Measurements from ENCODE around the gene DDX49. TPM values are rescaled to one million over a fixed set of nuclear protein-coding genes. Genes with fewer than 3 reads are reported as not detected.

Gene DDX49
- total and polyA plus RNA-seq, 2 of the 4 experiments (the other 2 are of a cell fraction) = 50.9 to 52.1 TPM

GRCh38 chr19:18941628-18942354 is 22.3 kb downstream of the DDX49 start:
- TF ChIP-seq, protein P1, sequence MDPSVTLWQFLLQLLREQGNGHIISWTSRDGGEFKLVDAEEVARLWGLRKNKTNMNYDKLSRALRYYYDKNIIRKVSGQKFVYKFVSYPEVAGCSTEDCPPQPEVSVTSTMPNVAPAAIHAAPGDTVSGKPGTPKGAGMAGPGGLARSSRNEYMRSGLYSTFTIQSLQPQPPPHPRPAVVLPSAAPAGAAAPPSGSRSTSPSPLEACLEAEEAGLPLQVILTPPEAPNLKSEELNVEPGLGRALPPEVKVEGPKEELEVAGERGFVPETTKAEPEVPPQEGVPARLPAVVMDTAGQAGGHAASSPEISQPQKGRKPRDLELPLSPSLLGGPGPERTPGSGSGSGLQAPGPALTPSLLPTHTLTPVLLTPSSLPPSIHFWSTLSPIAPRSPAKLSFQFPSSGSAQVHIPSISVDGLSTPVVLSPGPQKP (IDR thresholded peaks at IDR 0.05; ENCODE audit: borderline replicate concordance, low read depth, low read length) = no peak
- TF ChIP-seq SMC3 (IDR thresholded peaks at IDR 0.05; ENCODE audit: low read depth, low read length) (no peak), FOS (IDR thresholded peaks at IDR 0.05; ENCODE audit: low read depth, low read length) (no peak), NFE2L2 (IDR thresholded peaks at IDR 0.05; ENCODE audit: low read depth, low read length) (no peak), RAD21 (IDR thresholded peaks at IDR 0.05; ENCODE audit: low read length) (no peak), CEBPB (IDR thresholded peaks at IDR 0.05; ENCODE audit: low read depth, low read length) (no peak), RCOR1 (IDR thresholded peaks at IDR 0.05; ENCODE audit: insufficient replicate concordance, low read length) (no peak), MAFK (IDR thresholded peaks at IDR 0.05; ENCODE audit: low read depth, low read length) (no peak), BHLHE40 (IDR thresholded peaks at IDR 0.05; ENCODE audit: low read depth, low read length) (no peak), MAZ (IDR thresholded peaks at IDR 0.05; ENCODE audit: borderline replicate concordance, low read depth, low read length) (no peak), POLR2A (IDR thresholded peaks at IDR 0.05; ENCODE audit: low read depth, low read length) (no peak), RFX5 (IDR thresholded peaks at IDR 0.05; ENCODE audit: low read depth, low read length) (no peak)
- TF ChIP-seq, protein P2, sequence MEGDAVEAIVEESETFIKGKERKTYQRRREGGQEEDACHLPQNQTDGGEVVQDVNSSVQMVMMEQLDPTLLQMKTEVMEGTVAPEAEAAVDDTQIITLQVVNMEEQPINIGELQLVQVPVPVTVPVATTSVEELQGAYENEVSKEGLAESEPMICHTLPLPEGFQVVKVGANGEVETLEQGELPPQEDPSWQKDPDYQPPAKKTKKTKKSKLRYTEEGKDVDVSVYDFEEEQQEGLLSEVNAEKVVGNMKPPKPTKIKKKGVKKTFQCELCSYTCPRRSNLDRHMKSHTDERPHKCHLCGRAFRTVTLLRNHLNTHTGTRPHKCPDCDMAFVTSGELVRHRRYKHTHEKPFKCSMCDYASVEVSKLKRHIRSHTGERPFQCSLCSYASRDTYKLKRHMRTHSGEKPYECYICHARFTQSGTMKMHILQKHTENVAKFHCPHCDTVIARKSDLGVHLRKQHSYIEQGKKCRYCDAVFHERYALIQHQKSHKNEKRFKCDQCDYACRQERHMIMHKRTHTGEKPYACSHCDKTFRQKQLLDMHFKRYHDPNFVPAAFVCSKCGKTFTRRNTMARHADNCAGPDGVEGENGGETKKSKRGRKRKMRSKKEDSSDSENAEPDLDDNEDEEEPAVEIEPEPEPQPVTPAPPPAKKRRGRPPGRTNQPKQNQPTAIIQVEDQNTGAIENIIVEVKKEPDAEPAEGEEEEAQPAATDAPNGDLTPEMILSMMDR (conservative IDR thresholded peaks at IDR 0.05; ENCODE audit: low read depth, low read length) = no peak
- Histone ChIP-seq H4K91ac (ENCODE audit: insufficient read depth, low read depth, low read length) (peak overlapping the region; percentile 17), H3K27me3 (ENCODE audit: control insufficient read depth, insufficient read depth, low read length) (no peaks in the 10 kb centered on the region), H2BK20ac (ENCODE audit: low read depth, low read length) (0 out of 2 replicates have a peak overlapping the region, but pooled peaks have one; percentile 26), H3K36me3 (ENCODE audit: control insufficient read depth, insufficient read depth, low read length) (peaks cover 20% of the 10 kb centered on the region), H3K27ac (ENCODE audit: insufficient read depth, low read length) (peak overlapping the region; percentile 27; the same call in 1 of the 2 replicates), H3K9me3 (ENCODE audit: control insufficient read depth, insufficient read depth, low read length) (no peaks in the 10 kb centered on the region), H3K79me1 (ENCODE audit: low read depth in 1 of 2, low read length in 2 of 2) (peaks cover 11 to 43% of the 10 kb centered on the region in 2 experiments), H3K4me2 (ENCODE audit: low read depth, low read length) (peak overlapping the region; percentile 82), H3K9me1 (ENCODE audit: insufficient read depth, low read length) (peaks cover 10% of the 10 kb centered on the region), H4K5ac (ENCODE audit: low read depth, low read length) (peak overlapping the region; percentile 87), H2BK120ac (ENCODE audit: low read depth, low read length) (peak overlapping the region; percentile 69; the same call in 1 of the 2 replicates), H2AK9ac (replicated peaks; ENCODE audit: low read depth, low read length, poor library complexity) (peak overlapping the region; percentile 77), H2AK5ac (ENCODE audit: low read depth, low read length) (peak overlapping the region; percentile 94), H2BK15ac (ENCODE audit: low read depth, low read length) (peak overlapping the region; percentile 44; the same call in 1 of the 3 replicates), H4K8ac (ENCODE audit: low read depth in 2 of 2, low read length in 2 of 2) (peak overlapping the region; percentile 51 to 94), H3K4ac (ENCODE audit: low read depth, low read length) (peak overlapping the region; percentile 94), H4K20me1 (ENCODE audit: insufficient read depth, low read length) (peaks cover 16% of the 10 kb centered on the region; the same call in 1 of the 2 replicates), H3K9ac (ENCODE audit: low read depth, low read length) (peak overlapping the region; percentile 56), H3K4me3 (ENCODE audit: insufficient read depth, low read depth, low read length) (peak overlapping the region; percentile 16), H2AFZ (replicated peaks; ENCODE audit: low read length, poor library complexity) (peak overlapping the region; percentile 89), H3K4me1 (ENCODE audit: control insufficient read depth, insufficient read depth, low read length) (peaks cover 6% of the 10 kb centered on the region), H3K14ac (replicated peaks; ENCODE audit: low read depth, low read length) (peak overlapping the region; percentile 81), H2BK5ac (ENCODE audit: low read depth, low read length, poor library complexity, severe bottlenecking) (no peak overlapping the region), H3K23ac (ENCODE audit: low read depth, low read length) (peak overlapping the region; percentile 53; the same call in 1 of the 2 replicates), H3K18ac (ENCODE audit: low read depth, low read length) (peak overlapping the region; percentile 22; the same call in 1 of the 2 replicates), H3K56ac (ENCODE audit: extremely low read depth, insufficient read depth, low read length) (peak overlapping the region; percentile 55; the same call in 1 of the 2 replicates)
- in situ Hi-C loops (cut with MboI; ENCODE audit: low sequenced_read_pairs) (no loop called here), dilution Hi-C loops (cut with HindIII; ENCODE audit: low sequenced_read_pairs, unreplicated experiment) (no loop called here), intact Hi-C loops (cut with micrococcal nuclease) (no loop called here)
- CTCF ChIA-PET = no interaction called here
- no TSS peak for BruUV-seq (replicated peaks)
- WGBS, 2 experiments (ENCODE audit: extremely low coverage in 2 of 2, insufficient read length in 1 of 2) = 71% methylated on average over 11 of the region's 18 CpGs; no CpG with 5 or more reads in 1 of the 2 experiments
- POLR2A ChIA-PET (ENCODE audit: unreplicated experiment) = no interaction called here
- DNase-seq (no peak), ATAC-seq (ENCODE audit: low read depth) (no peak)
